ENCODE measurements around the gene AFTPH.

GRCh38 chr2:64609942-64610281, 85.8 kb downstream of the AFTPH start:
- no peak for TF ChIP-seq POLR2A (IDR thresholded peaks at IDR 0.05)
- TF ChIP-seq, protein P1, sequence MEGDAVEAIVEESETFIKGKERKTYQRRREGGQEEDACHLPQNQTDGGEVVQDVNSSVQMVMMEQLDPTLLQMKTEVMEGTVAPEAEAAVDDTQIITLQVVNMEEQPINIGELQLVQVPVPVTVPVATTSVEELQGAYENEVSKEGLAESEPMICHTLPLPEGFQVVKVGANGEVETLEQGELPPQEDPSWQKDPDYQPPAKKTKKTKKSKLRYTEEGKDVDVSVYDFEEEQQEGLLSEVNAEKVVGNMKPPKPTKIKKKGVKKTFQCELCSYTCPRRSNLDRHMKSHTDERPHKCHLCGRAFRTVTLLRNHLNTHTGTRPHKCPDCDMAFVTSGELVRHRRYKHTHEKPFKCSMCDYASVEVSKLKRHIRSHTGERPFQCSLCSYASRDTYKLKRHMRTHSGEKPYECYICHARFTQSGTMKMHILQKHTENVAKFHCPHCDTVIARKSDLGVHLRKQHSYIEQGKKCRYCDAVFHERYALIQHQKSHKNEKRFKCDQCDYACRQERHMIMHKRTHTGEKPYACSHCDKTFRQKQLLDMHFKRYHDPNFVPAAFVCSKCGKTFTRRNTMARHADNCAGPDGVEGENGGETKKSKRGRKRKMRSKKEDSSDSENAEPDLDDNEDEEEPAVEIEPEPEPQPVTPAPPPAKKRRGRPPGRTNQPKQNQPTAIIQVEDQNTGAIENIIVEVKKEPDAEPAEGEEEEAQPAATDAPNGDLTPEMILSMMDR (IDR thresholded peaks at IDR 0.05), result no peak

Data from right lobe of liver (tissue), 4 donors.